HepG2 (cell line): ENCODE measurements around the gene MAB21L4. TPM values are rescaled to one million over a fixed set of nuclear protein-coding genes. Genes with fewer than 3 reads are reported as not detected.

Experiments
- ATF5 ChIP-seq: sonication (generic); formaldehyde crosslinking; IDR thresholded peaks from 2 replicates; pipeline ENCODE4 v1.4.0; 2020; ENCODE audit warnings: mild to moderate bottlenecking, low read depth, missing genetic modification reagents
- BHLHE40 ChIP-seq: IDR thresholded peaks from 2 replicates; pipeline ENCODE4 v1.6.1; 2011; ENCODE audit warnings: low read length, improper control_type of control experiment
- GABPA ChIP-seq, 2 experiments: IDR thresholded peaks; 2 replicates each; pipeline ENCODE4 v1.6.1; 2011 to 2016; ENCODE audit warnings: low read depth in 2 of 2, low read length in 1 of 2, missing biosample characterization in 1 of 2, missing genetic modification characterization in 1 of 2
- JUND ChIP-seq: sonication (generic); formaldehyde crosslinking; IDR thresholded peaks from 2 replicates; pipeline ENCODE4 v1.8.0; 2022; ENCODE audit warnings: mild to moderate bottlenecking, missing genetic modification reagents
- MYNN ChIP-seq: sonication (generic); formaldehyde crosslinking; IDR thresholded peaks from 2 replicates; pipeline ENCODE4 v1.4.0; 2020; ENCODE audit warnings: mild to moderate bottlenecking, low read depth, missing genetic modification reagents
- NFAT5 ChIP-seq: sonication (generic); formaldehyde crosslinking; IDR thresholded peaks from 2 replicates; pipeline ENCODE4 v1.4.0; 2020; ENCODE audit warnings: missing genetic modification reagents
- NKX3-1 ChIP-seq: sonication (generic); formaldehyde crosslinking; IDR thresholded peaks from 2 replicates; pipeline ENCODE4 v1.5.0; 2020; ENCODE audit warnings: missing genetic modification reagents
- PPARG ChIP-seq: conservative IDR thresholded peaks from 2 replicates; pipeline ENCODE4 v1.6.1; 2016; ENCODE audit warnings: missing biosample characterization, missing genetic modification reagents
- SP1 ChIP-seq, 2 experiments: fragments of 450-650 bp in 1 of 2; sonication (generic) in 1 of 2; formaldehyde crosslinking in 1 of 2; IDR thresholded peaks; 2 replicates each; pipeline versions ENCODE4 v1.4.0 to v1.6.1; 2016 to 2020; ENCODE audit warnings: missing genetic modification reagents in 1 of 2
- SP2 ChIP-seq: sonication (generic); formaldehyde crosslinking; IDR thresholded peaks from 2 replicates; pipeline ENCODE4 v1.5.1; 2020; ENCODE audit warnings: mild to moderate bottlenecking, missing genetic modification reagents
- SRSF1 ChIP-seq: fragments of 200-400 bp; formaldehyde crosslinking; optimal IDR thresholded peaks from 2 replicates; pipeline ENCODE3; 2017; ENCODE audit warnings: mild to moderate bottlenecking, low read depth, low read length, moderate library complexity
- ZBTB3 ChIP-seq: sonication (generic); formaldehyde crosslinking; IDR thresholded peaks from 2 replicates; pipeline ENCODE4 v1.4.0; 2020; ENCODE audit warnings: low read depth, mild to moderate bottlenecking, moderate library complexity, missing genetic modification reagents, borderline replicate concordance
- ZNF207 ChIP-seq: fragments of 450-650 bp; IDR thresholded peaks from 2 replicates; pipeline ENCODE4 v1.6.1; 2016; ENCODE audit warnings: antibody characterized with exemption, borderline replicate concordance
- ZNF333 ChIP-seq: sonication (generic); formaldehyde crosslinking; IDR thresholded peaks from 2 replicates; pipeline ENCODE4 v1.4.0; 2020; ENCODE audit warnings: mild to moderate bottlenecking, missing genetic modification reagents, borderline replicate concordance
- ZNF350 ChIP-seq: sonication (generic); formaldehyde crosslinking; IDR thresholded peaks from 2 replicates; pipeline ENCODE4 v1.4.0; 2020; ENCODE audit warnings: mild to moderate bottlenecking, low read depth, missing genetic modification reagents, borderline replicate concordance
- ZNF549 ChIP-seq: sonication (generic); formaldehyde crosslinking; IDR thresholded peaks from 2 replicates; pipeline ENCODE4 v1.5.0; 2020; ENCODE audit warnings: missing genetic modification reagents
- ZNF598 ChIP-seq: sonication (generic); formaldehyde crosslinking; IDR thresholded peaks from 2 replicates; pipeline ENCODE4 v1.5.1; 2020; ENCODE audit warnings: mild to moderate bottlenecking, missing genetic modification reagents, borderline replicate concordance
- ZNF770 ChIP-seq: sonication (generic); formaldehyde crosslinking; IDR thresholded peaks from 2 replicates; pipeline ENCODE4 v1.5.0; 2020; ENCODE audit warnings: mild to moderate bottlenecking, missing genetic modification reagents
- ZSCAN21 ChIP-seq: sonication (generic); formaldehyde crosslinking; IDR thresholded peaks from 2 replicates; pipeline ENCODE4 v1.8.0; 2022; ENCODE audit warnings: mild to moderate bottlenecking, missing genetic modification reagents, moderate library complexity, borderline replicate concordance
- polyA plus RNA-seq, 8 experiments: library from polyadenylated mRNA; depleted of rRNA in 3 of 8; stranded (reverse) in 7 of 8; unstranded in 1 of 8; fragments of >200 nt; fragmentation: Illumina TruSeq in 4 of 8; extraction: Trizol in 4 of 8; gene quantifications; 2 replicates each; pipeline versions ENCODE4 v1.2.1 to v1.2.3, GENCODE V29; 2011 to 2016; ENCODE audit warnings: low read depth in 4 of 8, missing spikeins in 1 of 8, mixed read lengths in 1 of 8; ENCODE audit not compliant: insufficient read depth in 1 of 8
- total RNA-seq, 5 experiments: library from RNA; depleted of rRNA; stranded (reverse); fragments of >200 nt; fragmentation: Illumina TruSeq; extraction: Trizol; gene quantifications; 2 replicates each; pipeline ENCODE4 v1.2.3, GENCODE V29; 2016; ENCODE audit warnings: low read depth in 1 of 5

The MAB21L4 gene
- total and polyA plus RNA-seq, 2 of the 13 experiments (the other 11 are each of a cell fraction or from before 2014, with no cell fraction given): 3.0 to 14.0 TPM

- no peak; the same call in none of the 2 replicates for TF ChIP-seq ZNF770
- TF ChIP-seq MYNN (CRISPR knock-in tag): no peak
- 0 out of 2 replicates have a peak, but pooled peaks have one; percentile 75 for TF ChIP-seq NKX3-1 (CRISPR knock-in tag)
- no peak for TF ChIP-seq ZNF207
- no peak; the same call in none of the 2 replicates for TF ChIP-seq NFAT5
- TF ChIP-seq BHLHE40: peak; percentile 77
- peak; percentile 14 for TF ChIP-seq SRSF1
- TF ChIP-seq ZNF598 (CRISPR knock-in tag): peak; percentile 89; the same call in 1 of the 2 replicates
- TF ChIP-seq JUND (CRISPR knock-in tag): peak; percentile 79; the same call in 1 of the 2 replicates
- peak; percentile 88 for TF ChIP-seq PPARG
- peak; percentile 98; the same call in 1 of the 2 replicates for TF ChIP-seq ZNF333
- TF ChIP-seq ZNF350 (CRISPR knock-in tag): peak; percentile 96
- no peak for TF ChIP-seq SP1 (IDR thresholded peaks at IDR 0.05)
- peak; percentile 43; the same call in 1 of the 2 replicates for TF ChIP-seq SP1 (CRISPR knock-in tag; IDR thresholded peaks at IDR 0.05)
- TF ChIP-seq ATF5 (CRISPR knock-in tag): peak; percentile 81
- TF ChIP-seq ZSCAN21: peak; percentile 80; the same call in 1 of the 2 replicates
- peak; percentile 57; the same call in 1 of the 2 replicates for TF ChIP-seq ZNF549 (CRISPR knock-in tag)
- TF ChIP-seq SP2 (CRISPR knock-in tag): peak; percentile 68
- TF ChIP-seq ZBTB3: no peak
- no peak for TF ChIP-seq GABPA (IDR thresholded peaks at IDR 0.05; ENCODE audit: low read depth, low read length)
- TF ChIP-seq GABPA (CRISPR knock-in tag; IDR thresholded peaks at IDR 0.05; ENCODE audit: low read depth): peak; percentile 64; the same call in 1 of the 2 replicates
Observed at GRCh38 chr2:240857039-240858008, 38.6 kb downstream of the MAB21L4 start (continued).
